KBM-7 (cell line): Measurements from ENCODE around the gene FBN1.

Source experiments
- DNase-seq: peaks from one replicate; pipeline ENCODE4 v3.0.0-alpha.2; 2015
- in situ Hi-C: fragments of 300-500 bp; cut with MboI; formaldehyde crosslinking; loops from 2 replicates; pipeline ENCODE4 v1.14.3; 2020; ENCODE audit warnings: low sequenced_read_pairs, low pct_unique_long_range_greater_than_20kb, mixed read lengths

The FBN1 gene

DNA sequence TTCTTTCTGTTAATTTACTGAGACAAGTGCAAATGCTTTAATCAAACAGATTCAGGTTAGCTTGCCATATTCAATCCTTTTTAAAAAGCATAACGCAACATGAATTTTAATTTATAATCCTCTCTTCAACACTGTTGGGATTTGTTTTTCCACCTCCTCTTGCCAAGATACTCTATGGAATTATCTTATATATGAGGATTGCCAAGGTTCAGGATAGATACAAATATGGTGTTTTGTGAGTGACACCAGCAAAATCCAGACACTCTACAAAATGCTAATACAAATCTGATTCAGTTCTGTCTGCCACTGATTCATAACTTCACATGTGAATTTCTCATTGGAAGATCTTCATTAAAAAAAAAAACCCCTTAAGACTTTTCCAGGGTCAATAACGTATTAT lies 104.8 kb downstream of the FBN1 start:
- no peak for DNase-seq
- in situ Hi-C loops: no loop called here

DNA sequence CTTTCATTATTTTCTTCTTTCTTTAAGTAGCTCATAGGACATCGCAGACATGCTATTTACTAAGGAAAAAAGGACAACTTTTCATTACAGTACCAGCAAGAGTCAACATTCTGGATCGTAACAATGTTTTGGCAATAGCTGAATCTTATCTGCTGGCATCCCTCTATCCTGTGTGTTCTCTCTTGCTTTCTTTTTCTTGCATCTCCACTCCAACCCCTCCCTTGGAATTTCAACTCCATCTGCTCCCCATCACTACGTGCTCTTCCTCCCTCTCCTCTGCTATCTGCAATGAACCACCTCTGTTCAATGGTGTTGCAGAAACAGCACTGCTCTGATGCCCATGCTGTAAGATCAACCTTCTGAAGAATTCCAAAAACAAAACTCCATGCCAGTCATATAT lies 106.6 kb downstream of the FBN1 start:
- in situ Hi-C loops: no loop called here

DNA sequence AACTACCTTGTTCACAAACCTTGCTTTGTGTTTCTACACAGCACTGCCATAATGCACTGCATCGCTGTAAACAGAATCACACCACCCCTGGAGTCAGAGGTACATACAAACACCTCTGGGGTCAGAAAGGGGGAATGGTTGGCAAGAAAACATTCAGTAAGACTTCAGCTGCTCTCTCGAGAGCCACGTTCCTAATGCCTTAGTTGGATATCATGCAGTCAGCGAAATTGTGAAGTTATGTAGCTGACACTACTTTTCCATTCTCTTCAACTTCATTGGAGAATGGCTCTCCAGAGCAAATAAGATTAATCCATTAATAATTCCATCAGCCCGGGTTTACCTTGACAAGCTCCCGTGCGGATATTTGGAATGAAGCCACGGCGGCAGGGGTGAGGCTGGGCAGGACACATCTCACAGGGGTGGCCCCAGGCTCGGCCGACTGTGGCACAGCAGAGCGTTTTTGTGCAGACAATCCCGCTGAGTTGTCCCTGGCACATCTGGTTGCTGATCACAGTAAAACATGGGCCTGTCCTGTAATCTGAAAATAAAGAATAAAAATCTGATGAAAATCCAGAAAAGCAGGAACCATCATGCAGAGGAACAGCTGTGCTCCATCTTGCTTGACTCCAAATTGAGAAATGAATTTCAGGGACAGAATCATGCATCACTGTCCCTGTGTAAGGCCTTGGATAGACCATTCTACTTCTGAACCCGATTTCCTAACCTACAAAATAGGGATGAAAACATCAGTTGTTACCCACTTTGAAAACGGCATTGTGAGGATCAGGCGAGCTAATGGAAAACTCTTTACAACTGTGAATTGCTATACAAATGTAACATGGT lies 108.0 kb downstream of the FBN1 start:
- in situ Hi-C loops: no loop called here
- no peak for DNase-seq

More for the DNA sequence above, 106.6 kb downstream of the FBN1 start:
- no peak for DNase-seq

DNA sequence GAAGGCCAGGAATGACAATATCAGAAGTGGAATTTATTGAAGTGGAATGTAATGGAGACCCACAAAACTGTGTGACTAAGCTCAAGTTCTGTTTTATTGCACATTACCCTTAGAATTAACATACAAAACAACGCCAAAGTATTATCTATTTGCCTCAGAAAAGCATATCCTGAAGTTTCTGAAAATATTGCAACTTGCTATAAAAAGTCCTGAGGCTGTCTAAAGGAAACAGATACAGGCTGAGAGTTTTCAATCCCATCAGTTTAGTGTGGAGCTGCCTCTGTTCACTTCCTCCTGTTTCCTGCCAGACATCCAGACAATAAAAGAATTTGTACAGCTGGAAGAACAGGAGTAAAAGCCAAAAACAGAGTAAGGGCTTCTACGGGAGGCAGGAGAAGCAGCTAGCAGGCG lies 108.8 kb downstream of the FBN1 start:
- in situ Hi-C loops: no loop called here
- DNase-seq: no peak

DNA sequence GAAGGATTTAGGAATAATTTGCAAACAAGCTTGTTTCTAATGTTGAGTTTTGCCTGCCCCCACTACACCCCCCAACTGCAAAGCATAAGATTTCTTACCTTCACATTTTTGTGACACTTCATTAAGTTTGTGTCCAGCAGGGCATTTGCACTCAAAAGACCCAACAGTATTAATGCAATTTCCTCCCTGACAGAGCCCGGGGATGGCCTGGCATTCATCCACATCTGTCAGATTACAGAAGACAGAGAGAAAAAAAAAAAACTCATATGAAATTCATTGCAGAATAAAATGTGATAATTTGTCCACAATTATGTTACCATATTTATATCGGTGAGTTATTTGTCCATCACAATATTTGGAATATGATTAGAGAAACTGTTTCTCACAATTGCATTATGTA lies 111.5 kb downstream of the FBN1 start:
- in situ Hi-C loops: no loop called here
- no peak for DNase-seq

DNA sequence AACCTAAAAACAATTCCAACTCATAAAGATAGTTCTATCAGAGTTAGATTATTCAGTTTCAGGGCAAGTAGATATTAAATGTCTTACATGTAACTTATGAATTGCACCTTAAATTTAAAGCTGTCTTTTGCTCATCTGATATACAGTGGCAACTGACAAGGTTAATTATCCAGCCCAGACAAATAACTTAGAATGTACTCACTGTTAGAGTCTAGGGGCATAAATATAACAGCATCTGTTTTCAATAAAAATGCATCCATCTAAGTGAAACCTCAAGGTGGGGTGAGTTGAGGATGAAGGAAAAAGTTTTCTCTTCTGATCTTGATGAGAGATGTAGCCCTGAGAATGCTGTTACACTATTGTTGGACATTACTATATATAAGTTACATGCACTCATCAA lies 112.6 kb downstream of the FBN1 start:
- DNase-seq: no peak
- in situ Hi-C loops: no loop called here

DNA sequence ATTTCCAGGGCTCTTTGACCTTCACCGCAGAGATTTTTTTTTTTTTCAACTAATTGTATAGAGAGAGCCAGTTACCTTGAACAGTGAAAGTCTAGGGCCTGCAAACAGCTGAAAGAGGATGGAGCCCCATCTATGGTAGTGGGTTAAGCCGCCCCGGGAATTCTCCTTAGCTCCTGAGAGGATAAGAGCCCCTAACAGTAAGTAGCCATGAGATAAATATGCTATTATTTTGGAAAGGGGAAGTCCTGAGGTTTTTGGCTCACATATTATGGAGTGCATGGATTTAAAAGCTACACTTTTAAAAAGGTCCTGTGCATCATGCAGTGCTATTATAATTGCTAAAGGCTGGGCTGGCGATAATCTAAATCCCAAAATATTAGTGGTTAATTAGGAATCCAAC lies 115.0 kb downstream of the FBN1 start:
- DNase-seq: no peak
- in situ Hi-C loops: no loop called here

DNA sequence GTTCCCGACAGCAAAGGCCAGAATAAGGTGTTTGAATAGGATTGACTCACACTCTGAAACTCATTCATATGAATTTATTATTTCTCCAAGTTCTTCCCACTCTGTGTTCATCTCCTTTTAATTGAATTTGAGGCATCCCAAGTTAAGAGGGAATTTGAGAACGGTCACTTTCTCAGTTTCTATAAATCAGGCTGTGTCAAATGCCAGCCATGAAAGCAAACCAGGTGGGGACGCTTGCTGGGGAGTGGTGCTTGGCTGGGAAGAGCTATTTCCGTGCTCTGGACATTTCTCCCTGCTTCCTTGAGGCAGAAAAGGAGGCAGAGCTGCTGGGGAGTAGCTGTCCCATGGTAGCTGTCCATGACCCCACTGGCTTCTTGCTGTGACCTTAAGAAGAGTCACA lies 116.6 kb downstream of the FBN1 start:
- no peak for DNase-seq
- in situ Hi-C loops: no loop called here

DNA sequence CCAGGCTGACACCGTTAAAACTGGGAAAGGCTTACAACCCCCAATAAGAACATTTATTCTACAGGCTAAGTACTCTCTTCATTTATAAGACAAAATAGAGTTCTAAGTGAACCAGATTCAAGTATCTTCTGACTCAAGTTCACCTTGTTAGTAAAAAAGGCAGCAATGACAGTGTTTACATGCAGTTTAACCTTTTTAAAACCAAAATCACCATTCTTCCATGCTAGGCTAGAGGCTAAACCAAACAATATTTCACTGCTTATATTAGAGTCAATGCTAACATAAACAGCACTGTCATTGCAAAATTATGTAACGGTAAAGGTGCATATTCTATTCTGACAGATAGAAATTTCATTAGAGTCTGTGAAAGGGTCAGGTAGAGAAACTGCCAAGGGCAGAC lies 118.0 kb downstream of the FBN1 start:
- in situ Hi-C loops: no loop called here
- no peak for DNase-seq

DNA sequence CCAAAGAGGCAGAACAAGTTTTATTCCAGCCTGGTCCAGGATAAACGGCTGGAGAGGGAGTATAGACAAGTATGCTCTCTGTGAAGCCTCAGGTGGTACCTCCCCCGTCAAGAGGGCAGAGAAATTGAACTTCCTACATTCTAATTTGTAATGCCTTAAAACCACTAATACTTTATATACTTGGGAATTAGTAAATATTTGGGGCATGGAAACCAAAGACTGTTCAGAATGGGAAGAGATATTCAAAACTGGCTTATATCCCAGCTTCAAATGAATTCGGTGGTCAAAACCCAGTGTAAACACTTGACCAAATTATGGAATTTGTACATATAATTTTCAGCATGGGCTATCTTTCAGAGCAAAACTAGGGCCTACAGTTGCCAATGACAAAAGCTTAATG lies 122.6 kb downstream of the FBN1 start:
- DNase-seq: no peak
- in situ Hi-C loops: no loop called here

DNA sequence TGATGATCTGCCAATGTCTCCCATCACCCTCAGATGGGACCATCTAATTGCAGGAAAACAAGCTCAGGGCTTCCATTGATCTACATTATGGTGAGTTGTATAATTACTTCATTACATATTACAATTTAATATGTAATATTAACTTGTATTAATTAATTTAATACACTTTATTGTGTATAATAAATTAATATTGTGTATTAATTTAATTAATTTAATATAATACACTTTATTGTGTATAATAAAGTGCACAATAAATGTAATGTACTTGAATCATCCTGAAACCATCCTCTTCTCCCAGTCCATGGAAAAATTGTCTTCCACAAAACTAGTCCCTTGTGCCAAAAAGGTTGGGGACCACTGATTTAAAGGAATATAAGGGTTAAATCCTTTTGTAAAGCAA lies 123.4 kb downstream of the FBN1 start:
- in situ Hi-C loops: no loop called here
- DNase-seq: no peak

DNA sequence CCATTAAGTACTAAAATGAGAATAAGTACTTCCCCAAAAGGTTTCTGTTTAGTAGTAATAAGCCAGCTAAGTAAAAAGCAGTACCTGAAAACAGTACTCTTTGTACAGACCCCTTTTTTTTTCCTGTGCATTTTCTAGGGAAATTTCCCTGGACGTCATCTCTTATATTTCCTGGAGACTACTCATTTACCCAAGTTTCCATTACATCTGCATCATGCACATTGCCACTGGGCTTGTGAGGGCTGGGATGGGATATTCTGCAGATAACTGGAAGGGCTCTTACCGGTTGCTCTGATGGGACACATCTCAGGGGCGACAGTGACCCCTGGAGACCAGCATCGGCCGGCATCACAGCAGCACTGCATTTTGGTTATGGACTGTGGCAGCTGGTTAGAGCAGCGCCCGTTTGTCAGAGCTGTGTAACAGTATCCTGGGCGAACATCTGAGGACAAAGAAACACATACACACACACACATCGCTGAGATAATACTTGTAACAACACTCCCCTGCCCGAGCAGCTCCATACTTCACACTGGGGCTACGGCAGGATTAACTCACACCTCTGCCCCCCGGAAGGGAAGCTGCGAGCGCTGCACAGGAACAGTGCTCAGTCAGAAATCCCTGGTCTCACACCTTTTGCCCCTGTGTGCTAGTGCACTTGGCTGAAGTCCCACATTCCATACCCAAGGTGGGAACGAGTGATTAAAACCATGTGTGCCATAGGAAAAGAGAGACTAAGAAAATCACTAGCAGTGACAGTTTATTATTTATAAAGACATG lies 124.9 kb downstream of the FBN1 start:
- DNase-seq: no peak
- in situ Hi-C loops: no loop called here

DNA sequence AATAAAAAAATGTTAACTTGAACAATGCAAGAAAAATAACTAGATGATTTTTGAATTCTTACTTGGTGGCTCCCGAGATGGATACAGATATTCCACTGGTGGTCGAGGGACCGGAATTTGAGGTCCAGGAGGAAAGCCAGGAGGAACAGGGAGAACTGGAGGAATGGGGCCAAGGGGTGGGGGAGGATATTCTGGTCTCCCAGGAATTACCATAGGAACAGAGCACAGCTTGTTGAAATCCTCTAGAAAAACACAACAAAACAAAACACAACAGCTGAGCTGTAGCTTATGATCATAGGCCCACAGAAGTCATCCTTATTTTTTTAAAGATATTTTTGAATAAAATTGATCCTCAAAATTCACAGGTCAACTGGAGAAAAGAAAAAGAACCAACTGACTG lies 129.4 kb downstream of the FBN1 start:
- no peak for DNase-seq
- in situ Hi-C loops: no loop called here

DNA sequence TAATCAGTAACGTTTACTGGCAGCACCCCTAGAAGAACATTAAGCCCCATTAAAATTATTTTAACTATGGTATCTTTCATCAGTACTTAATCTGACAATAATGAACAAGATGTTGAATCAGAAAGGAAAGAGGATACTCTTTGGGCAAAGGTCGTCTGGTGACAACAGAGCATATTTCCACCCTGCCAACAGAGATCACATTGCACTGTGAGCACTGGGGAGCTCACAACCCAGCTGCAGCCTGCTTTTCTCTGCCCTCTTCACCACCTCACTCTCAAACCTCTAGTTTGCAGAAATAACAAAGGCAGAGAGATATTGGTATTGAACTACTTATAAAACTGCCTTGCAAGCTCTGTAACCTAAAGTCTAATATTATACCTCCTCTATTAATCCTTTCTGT lies 130.0 kb downstream of the FBN1 start:
- no peak for DNase-seq
- in situ Hi-C loops: no loop called here

DNA sequence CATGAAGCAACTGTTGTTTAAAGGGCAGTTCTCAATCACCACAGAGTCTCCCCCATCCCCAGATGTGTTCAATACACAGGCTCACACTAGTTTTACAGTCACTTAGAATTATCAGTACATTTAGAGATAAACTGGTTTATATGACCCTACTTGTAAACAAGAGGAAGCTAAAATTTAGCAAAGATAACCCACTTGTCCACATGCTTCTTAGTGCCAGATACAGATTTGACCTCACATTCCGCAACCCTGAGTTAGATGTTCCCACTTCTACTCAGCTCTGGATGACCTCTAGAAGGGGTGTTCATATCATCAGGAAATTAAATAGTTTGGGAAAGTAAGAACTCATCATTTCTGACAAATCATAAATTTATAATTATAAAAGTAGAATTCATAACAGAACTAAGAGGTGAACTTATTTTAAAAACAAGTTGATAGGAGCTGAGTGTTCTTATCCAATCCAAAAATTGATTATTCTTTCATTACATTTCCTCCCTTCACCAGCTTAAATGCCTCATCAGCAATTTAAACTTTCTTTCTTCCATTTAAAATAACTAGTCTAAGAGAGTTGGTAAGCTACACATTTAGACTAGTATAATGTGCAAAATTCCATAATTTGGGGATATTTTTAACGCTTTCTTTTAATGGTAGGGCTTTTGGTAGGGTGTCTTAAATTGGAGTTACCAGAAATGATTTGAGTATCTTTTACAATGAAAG lies 131.2 kb downstream of the FBN1 start:
- DNase-seq: no peak
- in situ Hi-C loops: no loop called here

DNA sequence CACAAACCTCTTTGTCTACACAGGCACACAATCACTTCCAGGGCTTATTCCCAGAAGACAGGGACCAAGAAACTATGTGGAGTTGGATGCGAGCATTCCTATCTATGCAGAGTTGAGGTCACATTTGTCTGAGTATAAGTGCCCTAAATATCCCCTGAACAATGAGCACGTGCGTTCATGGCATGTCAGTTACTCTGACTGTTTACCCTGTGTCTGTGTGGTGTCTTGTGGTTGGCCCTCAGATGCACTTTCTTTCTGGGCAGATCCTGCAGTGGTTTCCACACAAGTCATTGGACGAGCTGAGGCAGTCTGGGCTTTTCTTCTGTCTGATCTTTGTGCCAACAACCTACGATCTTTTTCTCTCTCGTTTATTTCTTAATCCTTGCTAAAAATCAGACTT lies 134.5 kb downstream of the FBN1 start:
- no peak for DNase-seq
- in situ Hi-C loops: no loop called here

DNA sequence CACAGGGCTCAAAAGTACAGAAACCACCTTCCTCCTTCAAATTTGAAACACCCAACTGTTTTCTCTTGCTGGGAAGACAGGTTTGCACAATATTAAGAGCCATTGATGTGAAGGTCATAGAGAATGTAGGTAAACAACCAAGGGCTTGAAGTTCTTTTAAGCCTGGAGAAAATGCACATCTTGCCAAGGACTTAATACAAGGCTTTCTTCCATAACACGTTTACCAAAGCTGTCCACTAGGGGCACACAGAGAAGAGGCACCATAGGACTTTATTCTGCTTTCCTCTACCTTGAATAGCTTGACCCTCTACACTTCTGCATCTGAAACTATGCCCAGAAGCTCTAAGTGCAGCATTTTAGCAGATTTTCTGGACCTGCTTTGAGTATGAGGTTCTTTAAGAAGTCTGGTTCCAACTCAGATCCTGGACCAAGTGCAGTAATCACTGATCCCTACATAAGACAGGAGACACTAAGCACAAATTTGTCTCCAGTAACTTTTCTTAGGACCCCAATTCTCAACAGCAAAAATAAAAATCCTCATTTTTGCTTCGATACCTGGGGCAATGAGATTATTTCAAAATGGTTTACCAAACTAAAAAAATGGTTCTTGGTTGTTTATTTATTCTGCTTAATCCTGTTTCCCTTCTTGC lies 138.0 kb downstream of the FBN1 start:
- in situ Hi-C loops: no loop called here
- peak; percentile 39 for DNase-seq

DNA sequence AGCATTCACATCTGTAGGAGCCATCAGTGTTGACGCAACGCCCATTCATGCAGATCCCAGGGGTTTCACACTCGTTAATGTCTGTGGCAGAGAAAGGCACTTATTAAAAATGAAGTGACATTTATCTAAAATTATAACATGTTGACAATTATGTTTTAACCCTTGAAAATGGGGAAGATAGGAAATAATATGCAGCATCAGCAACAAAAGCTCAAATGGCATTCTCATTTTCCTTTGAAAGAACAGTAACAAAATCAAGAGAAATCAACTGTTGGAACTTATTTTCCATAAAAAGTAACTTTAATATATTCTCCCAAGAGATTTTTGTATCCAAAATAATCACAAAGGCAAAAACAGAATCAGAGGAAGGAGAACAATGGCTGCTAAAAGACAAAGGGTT lies 140.4 kb downstream of the FBN1 start:
- DNase-seq: no peak
- in situ Hi-C loops: no loop called here

DNA sequence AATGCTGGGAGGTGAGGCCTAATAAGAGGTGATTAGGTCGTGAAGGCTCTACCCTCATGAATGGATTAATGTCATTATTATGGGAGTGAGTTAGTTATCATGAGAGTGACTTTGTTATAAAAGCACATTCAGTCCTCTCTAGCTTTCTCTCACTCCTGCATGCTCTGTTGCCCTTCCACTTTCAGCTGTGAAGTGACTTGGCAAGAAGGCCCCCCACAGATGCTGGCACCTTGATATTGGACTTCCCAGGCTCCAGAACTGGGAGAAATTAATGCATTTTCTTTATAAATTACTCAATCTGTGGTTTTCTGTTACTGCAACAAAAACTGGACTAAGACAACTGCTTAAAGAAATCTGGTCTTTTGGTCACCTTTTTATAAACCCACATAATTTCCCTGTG lies 144.3 kb downstream of the FBN1 start:
- no peak for DNase-seq
- in situ Hi-C loops: no loop called here

DNA sequence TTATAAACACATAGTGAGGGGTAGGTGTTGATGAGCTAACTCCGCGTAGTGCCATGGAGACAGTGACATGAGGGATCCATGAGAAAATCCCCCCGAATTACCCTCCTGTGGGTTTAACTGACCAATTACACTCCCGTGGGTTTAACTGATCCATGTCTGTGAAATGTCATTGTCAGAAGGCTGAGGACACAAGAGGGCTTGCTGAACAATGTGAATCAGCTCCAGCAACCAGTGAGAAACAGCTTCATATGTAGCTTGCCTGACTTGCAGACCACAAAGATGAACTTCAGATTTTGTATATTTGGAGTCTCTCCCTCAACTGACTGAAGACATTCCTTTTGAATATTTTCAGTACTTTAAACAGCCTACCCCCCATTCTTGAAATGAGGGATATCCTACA lies 144.9 kb downstream of the FBN1 start:
- in situ Hi-C loops: no loop called here
- DNase-seq: no peak
